OCI-LY1 (cell line): ENCODE measurements around the gene XRN2.

Experiments used
- EZH2 ChIP-seq: fragments of 200-600 bp; sonication (generic), shearing (Covaris generic); IDR thresholded peaks from 2 replicates; pipeline ENCODE4 v1.8.0; 2017; ENCODE audit warnings: borderline replicate concordance, mixed run types, mild to moderate bottlenecking, antibody characterized with exemption, low read length, moderate library complexity, mixed read lengths
- TF ChIP-seq, protein P1 (sequence below): fragments of 200-600 bp; sonication (generic), shearing (Covaris generic); IDR thresholded peaks from 2 replicates; pipeline ENCODE4 v1.5.1; 2017; ENCODE audit warnings: mild to moderate bottlenecking, antibody characterized with exemption, low read length, moderate library complexity, mixed read lengths

DNA sequence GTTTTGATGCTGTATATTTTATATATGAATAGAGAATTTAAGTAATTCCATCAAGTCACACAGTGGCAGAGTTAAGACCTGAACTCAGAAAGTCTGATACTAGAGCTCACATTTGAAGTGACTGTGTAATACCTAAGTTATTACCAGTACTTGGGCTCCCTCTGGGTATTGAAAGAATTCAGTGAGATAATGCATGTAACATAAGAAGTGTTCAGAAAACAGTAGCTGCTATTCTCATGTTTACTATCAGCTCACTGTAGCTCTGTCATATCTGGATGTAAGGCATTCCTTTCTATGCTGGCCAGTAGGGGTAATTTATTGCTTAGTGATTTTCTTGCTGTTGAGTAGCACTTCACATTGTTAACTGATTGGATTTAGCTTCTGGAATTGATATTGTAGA lies 49.6 kb downstream of the XRN2 start:
- TF ChIP-seq, protein P1, sequence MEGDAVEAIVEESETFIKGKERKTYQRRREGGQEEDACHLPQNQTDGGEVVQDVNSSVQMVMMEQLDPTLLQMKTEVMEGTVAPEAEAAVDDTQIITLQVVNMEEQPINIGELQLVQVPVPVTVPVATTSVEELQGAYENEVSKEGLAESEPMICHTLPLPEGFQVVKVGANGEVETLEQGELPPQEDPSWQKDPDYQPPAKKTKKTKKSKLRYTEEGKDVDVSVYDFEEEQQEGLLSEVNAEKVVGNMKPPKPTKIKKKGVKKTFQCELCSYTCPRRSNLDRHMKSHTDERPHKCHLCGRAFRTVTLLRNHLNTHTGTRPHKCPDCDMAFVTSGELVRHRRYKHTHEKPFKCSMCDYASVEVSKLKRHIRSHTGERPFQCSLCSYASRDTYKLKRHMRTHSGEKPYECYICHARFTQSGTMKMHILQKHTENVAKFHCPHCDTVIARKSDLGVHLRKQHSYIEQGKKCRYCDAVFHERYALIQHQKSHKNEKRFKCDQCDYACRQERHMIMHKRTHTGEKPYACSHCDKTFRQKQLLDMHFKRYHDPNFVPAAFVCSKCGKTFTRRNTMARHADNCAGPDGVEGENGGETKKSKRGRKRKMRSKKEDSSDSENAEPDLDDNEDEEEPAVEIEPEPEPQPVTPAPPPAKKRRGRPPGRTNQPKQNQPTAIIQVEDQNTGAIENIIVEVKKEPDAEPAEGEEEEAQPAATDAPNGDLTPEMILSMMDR: no peak
- TF ChIP-seq EZH2: no peak
